HepG2 (cell line): Measurements from ENCODE around the gene TNFAIP3.

Source experiments
- FOSL1 ChIP-seq: sonication (generic); formaldehyde crosslinking; IDR thresholded peaks from 2 replicates; pipeline ENCODE4 v1.9.0; 2021; ENCODE audit warnings: missing genetic modification reagents, borderline replicate concordance
- ZBTB26 ChIP-seq: IDR thresholded peaks from 2 replicates; pipeline ENCODE4 v1.6.1; 2016; ENCODE audit warnings: missing compliant biosample characterization, missing genetic modification reagents, borderline replicate concordance
- ZNF552 ChIP-seq: sonication (generic); formaldehyde crosslinking; IDR thresholded peaks from 2 replicates; pipeline ENCODE4 v1.9.0; 2022; ENCODE audit warnings: missing genetic modification reagents, mild to moderate bottlenecking, borderline replicate concordance

GRCh38 chr6:137894779-137895385 is 27.8 kb downstream of the TNFAIP3 start:
- TF ChIP-seq ZNF552 (CRISPR knock-in tag) (no peak), ZBTB26 (CRISPR knock-in tag) (no peak), FOSL1 (CRISPR knock-in tag) (no peak)
